ENCODE results near the gene ROR1.

ROR1 gene

GRCh38 chr1:64150266-64150665 lies 376.4 kb downstream of the ROR1 start:
- Histone ChIP-seq H3K27me3 (no peaks in the 10 kb centered on the region), H3K4me1 (no peaks in the 10 kb centered on the region), H3K4me3 (ENCODE audit: low read depth, low read length) (no peak overlapping the region), H3K36me3 (no peaks in the 10 kb centered on the region), H3K9me3 (no peaks in the 10 kb centered on the region)
- no peak for DNase-seq
- no peak for TF ChIP-seq CTCF (IDR thresholded peaks at IDR 0.05; ENCODE audit: low read depth, low read length)

- no peaks in the 10 kb centered on the region for H3K9me3 ChIP-seq
- no peak overlapping the region for H3K4me3 ChIP-seq (ENCODE audit: low read depth, low read length)
- H3K36me3 ChIP-seq, result no peaks in the 10 kb centered on the region
- no peaks in the 10 kb centered on the region for H3K27me3 ChIP-seq
- H3K4me1 ChIP-seq, result no peaks in the 10 kb centered on the region
- no peak for TF ChIP-seq CTCF (IDR thresholded peaks at IDR 0.05; ENCODE audit: low read depth, low read length)
- DNase-seq, result no peak
These were observed 377.0 kb downstream of the ROR1 start for GRCh38 chr1:64150729-64151230.

- DNase-seq, result no peak
- H3K36me3 ChIP-seq, result no peaks in the 10 kb centered on the region
- no peaks in the 10 kb centered on the region for H3K4me1 ChIP-seq
- H3K9me3 ChIP-seq, result no peaks in the 10 kb centered on the region
- TF ChIP-seq CTCF (IDR thresholded peaks at IDR 0.05; ENCODE audit: low read depth, low read length), result no peak
- H3K27me3 ChIP-seq, result no peaks in the 10 kb centered on the region
- no peak overlapping the region for H3K4me3 ChIP-seq (ENCODE audit: low read depth, low read length)
These were observed 381.5 kb downstream of the ROR1 start for GRCh38 chr1:64155278-64155677.

- peaks cover 3% of the 10 kb centered on the region; the same call in 1 of the 2 replicates for H3K4me1 ChIP-seq
- no peak overlapping the region for H3K4me3 ChIP-seq (ENCODE audit: low read depth, low read length)
- DNase-seq, result no peak
- no peaks in the 10 kb centered on the region for H3K9me3 ChIP-seq
- no peaks in the 10 kb centered on the region for H3K27me3 ChIP-seq
- no peaks in the 10 kb centered on the region for H3K36me3 ChIP-seq
- TF ChIP-seq CTCF (IDR thresholded peaks at IDR 0.05; ENCODE audit: low read depth, low read length), result no peak
These were observed 387.6 kb downstream of the ROR1 start for GRCh38 chr1:64161357-64161941.

GRCh38 chr1:64162151-64162550 lies 388.3 kb downstream of the ROR1 start:
- Histone ChIP-seq H3K36me3 (no peaks in the 10 kb centered on the region), H3K27me3 (no peaks in the 10 kb centered on the region), H3K9me3 (no peaks in the 10 kb centered on the region), H3K4me3 (ENCODE audit: low read depth, low read length) (no peak overlapping the region), H3K4me1 (peaks cover 3% of the 10 kb centered on the region; the same call in 1 of the 2 replicates)
- TF ChIP-seq CTCF (IDR thresholded peaks at IDR 0.05; ENCODE audit: low read depth, low read length), result no peak
- DNase-seq, result peak; percentile 26

GRCh38 chr1:64162804-64163203 lies 389.0 kb downstream of the ROR1 start:
- Histone ChIP-seq H3K36me3 (no peaks in the 10 kb centered on the region), H3K27me3 (no peaks in the 10 kb centered on the region), H3K9me3 (no peaks in the 10 kb centered on the region), H3K4me3 (ENCODE audit: low read depth, low read length) (no peak overlapping the region), H3K4me1 (peaks cover 3% of the 10 kb centered on the region; the same call in 1 of the 2 replicates)
- DNase-seq, result no peak
- no peak for TF ChIP-seq CTCF (IDR thresholded peaks at IDR 0.05; ENCODE audit: low read depth, low read length)
